IMR-90 (cell line): Measurements from ENCODE around the gene MAP1LC3B. TPM values are rescaled to one million over a fixed set of nuclear protein-coding genes. Genes with fewer than 3 reads are reported as not detected.

Experiments
- ATAC-seq: fragments of 200-7000 bp; cut with Tn5 transposase; 2 replicates; pipeline ENCODE4 v1.9.1; 2020; ENCODE audit warnings: low read depth, mild to moderate bottlenecking, moderate library complexity
- BruUV-seq: library from RNA; stranded (reverse); fragments of 400-500 nt; replicated peaks from 2 replicates; lab custom pipeline; 2021; lab: Mats Ljungman, UMichigan
- CTCF ChIA-PET: fragments of 300-600 bp; formaldehyde crosslinking; extraction: SDS; loops from one replicate; lab custom pipeline; 2021; ENCODE audit warnings: antibody characterized with exemption; lab: Yijun Ruan, JAX
- POLR2A ChIA-PET: fragments of 300-600 bp; sonication (Branson Sonifier 250); formaldehyde crosslinking; loops from one replicate; lab custom pipeline; 2022; ENCODE audit warnings: antibody characterized with exemption; ENCODE audit not compliant: unreplicated experiment; lab: Charles Lee
- DNase-seq: peaks from one replicate; pipeline ENCODE4 v3.0.0; 2013
- H2AFZ ChIP-seq: replicated peaks from 2 replicates; pipeline ENCODE3; 2013; ENCODE audit warnings: low read length, mild to moderate bottlenecking; ENCODE audit not compliant: poor library complexity
- H2AK5ac ChIP-seq: 2 replicates; pipeline ENCODE4 v1.6.1; 2013; ENCODE audit warnings: low read depth, low read length, inconsistent platforms
- H2AK9ac ChIP-seq: replicated peaks from 2 replicates; pipeline ENCODE3; 2013; ENCODE audit warnings: mild to moderate bottlenecking, low read depth, low read length, moderate library complexity; ENCODE audit not compliant: poor library complexity
- H2BK120ac ChIP-seq: 2 replicates; pipeline ENCODE4 v1.6.1; 2013; ENCODE audit warnings: low read depth, low read length, inconsistent platforms
- H2BK15ac ChIP-seq: 3 replicates; pipeline ENCODE4 v1.6.1; 2013; ENCODE audit warnings: low read depth, low read length, inconsistent platforms
- H2BK20ac ChIP-seq: 2 replicates; pipeline ENCODE4 v1.6.1; 2013; ENCODE audit warnings: low read depth, mild to moderate bottlenecking, inconsistent platforms, low read length, moderate library complexity
- H2BK5ac ChIP-seq: 2 replicates; pipeline ENCODE4 v1.6.1; 2013; ENCODE audit warnings: mild to moderate bottlenecking, low read depth, low read length, inconsistent platforms; ENCODE audit not compliant: poor library complexity, severe bottlenecking
- H3K14ac ChIP-seq: replicated peaks from 2 replicates; pipeline ENCODE4 v1.6.1; 2013; ENCODE audit warnings: low read depth, low read length, inconsistent platforms
- H3K18ac ChIP-seq: 2 replicates; pipeline ENCODE4 v1.6.1; 2013; ENCODE audit warnings: low read depth, low read length, control low read depth
- H3K23ac ChIP-seq: 2 replicates; pipeline ENCODE4 v1.6.1; 2013; ENCODE audit warnings: low read depth, low read length, inconsistent platforms
- H3K27ac ChIP-seq: 2 replicates; pipeline ENCODE4 v1.5.1; 2013; ENCODE audit warnings: mild to moderate bottlenecking, control low read depth, low read length; ENCODE audit not compliant: insufficient read depth
- H3K27me3 ChIP-seq: 2 replicates; pipeline ENCODE4 v1.6.1; 2013; ENCODE audit warnings: low read length; ENCODE audit not compliant: control insufficient read depth, insufficient read depth
- H3K36me3 ChIP-seq: 2 replicates; pipeline ENCODE4 v1.6.1; 2013; ENCODE audit warnings: low read length, mixed read lengths; ENCODE audit not compliant: control insufficient read depth, insufficient read depth
- H3K4ac ChIP-seq: 2 replicates; pipeline ENCODE4 v1.6.1; 2013; ENCODE audit warnings: low read depth, low read length, inconsistent platforms
- H3K4me1 ChIP-seq: 2 replicates; pipeline ENCODE4 v1.6.1; 2013; ENCODE audit warnings: low read length, mixed read lengths; ENCODE audit not compliant: control insufficient read depth, insufficient read depth
- H3K4me2 ChIP-seq: 2 replicates; pipeline ENCODE4 v1.6.1; 2013; ENCODE audit warnings: low read depth, mild to moderate bottlenecking, control low read depth, low read length, moderate library complexity
- H3K4me3 ChIP-seq: 2 replicates; pipeline ENCODE4 v1.5.1; 2013; ENCODE audit warnings: low read depth, mild to moderate bottlenecking, control low read depth, low read length, moderate library complexity; ENCODE audit not compliant: insufficient read depth
- H3K56ac ChIP-seq: 2 replicates; pipeline ENCODE4 v1.6.1; 2013; ENCODE audit warnings: low read length, inconsistent platforms; ENCODE audit not compliant: insufficient read depth; ENCODE audit errors: extremely low read depth
- H3K79me1 ChIP-seq, 2 experiments: 2 replicates each; pipeline ENCODE4 v1.6.1; 2013; ENCODE audit warnings: low read length in 2 of 2, inconsistent platforms in 1 of 2, low read depth in 1 of 2
- H3K9ac ChIP-seq: 2 replicates; pipeline ENCODE4 v1.6.1; 2013; ENCODE audit warnings: low read depth, low read length, control low read depth
- H3K9me1 ChIP-seq: 2 replicates; pipeline ENCODE4 v1.6.1; 2013; ENCODE audit warnings: low read length, inconsistent platforms; ENCODE audit not compliant: insufficient read depth
- H3K9me3 ChIP-seq: 2 replicates; pipeline ENCODE4 v1.6.1; 2013; ENCODE audit warnings: low read length; ENCODE audit not compliant: control insufficient read depth, insufficient read depth
- H4K20me1 ChIP-seq: 2 replicates; pipeline ENCODE4 v1.6.1; 2013; ENCODE audit warnings: low read length, inconsistent platforms; ENCODE audit not compliant: insufficient read depth
- H4K5ac ChIP-seq: 2 replicates; pipeline ENCODE4 v1.6.1; 2013; ENCODE audit warnings: mild to moderate bottlenecking, low read depth, low read length, control low read depth
- H4K8ac ChIP-seq, 2 experiments: 2 replicates each; pipeline ENCODE4 v1.6.1; 2013; ENCODE audit warnings: low read depth in 2 of 2, low read length in 2 of 2, control low read depth in 1 of 2, inconsistent platforms in 1 of 2
- H4K91ac ChIP-seq: 2 replicates; pipeline ENCODE4 v1.6.1; 2013; ENCODE audit warnings: low read depth, low read length, inconsistent platforms; ENCODE audit not compliant: insufficient read depth
- BHLHE40 ChIP-seq: fragments of 150-350 bp; IDR thresholded peaks from 2 replicates; pipeline ENCODE4 v1.6.1; 2016; ENCODE audit warnings: mild to moderate bottlenecking, low read depth, low read length
- CEBPB ChIP-seq: IDR thresholded peaks from 2 replicates; pipeline ENCODE4 v1.6.1; 2012; ENCODE audit warnings: low read depth, low read length, improper control_type of control experiment
- CHD1 ChIP-seq: IDR thresholded peaks from 2 replicates; pipeline ENCODE4 v1.6.1; 2012; ENCODE audit warnings: low read depth, low read length, improper control_type of control experiment
- CTCF ChIP-seq: conservative IDR thresholded peaks from 2 replicates; pipeline ENCODE4 v1.5.1; 2012; ENCODE audit warnings: mild to moderate bottlenecking, low read depth, low read length, improper control_type of control experiment
- FOS ChIP-seq: fragments of 150-350 bp; IDR thresholded peaks from 2 replicates; pipeline ENCODE4 v1.6.1; 2016; ENCODE audit warnings: low read depth, low read length
- MAFK ChIP-seq: IDR thresholded peaks from 2 replicates; pipeline ENCODE4 v1.6.1; 2012; ENCODE audit warnings: low read depth, low read length, improper control_type of control experiment
- MAZ ChIP-seq: IDR thresholded peaks from 2 replicates; pipeline ENCODE4 v1.6.1; 2012; ENCODE audit warnings: low read depth, mild to moderate bottlenecking, low read length, improper control_type of control experiment, moderate library complexity, borderline replicate concordance
- MXI1 ChIP-seq: IDR thresholded peaks from 2 replicates; pipeline ENCODE4 v1.6.1; 2012; ENCODE audit warnings: low read depth, mild to moderate bottlenecking, low read length, moderate library complexity, borderline replicate concordance
- NFE2L2 ChIP-seq: fragments of 150-350 bp; IDR thresholded peaks from 2 replicates; pipeline ENCODE4 v1.6.1; 2016; ENCODE audit warnings: low read depth, mild to moderate bottlenecking, low read length
- POLR2A ChIP-seq: IDR thresholded peaks from 2 replicates; pipeline ENCODE4 v1.6.1; 2012; ENCODE audit warnings: mild to moderate bottlenecking, low read depth, low read length
- RAD21 ChIP-seq: IDR thresholded peaks from 2 replicates; pipeline ENCODE4 v1.6.1; 2012; ENCODE audit warnings: low read length, improper control_type of control experiment
- RCOR1 ChIP-seq: IDR thresholded peaks from 2 replicates; pipeline ENCODE4 v1.6.1; 2012; ENCODE audit warnings: mild to moderate bottlenecking, low read length, improper control_type of control experiment; ENCODE audit not compliant: insufficient replicate concordance
- RFX5 ChIP-seq: IDR thresholded peaks from 2 replicates; pipeline ENCODE4 v1.8.0; 2012; ENCODE audit warnings: low read depth, mild to moderate bottlenecking, low read length, moderate library complexity
- SMC3 ChIP-seq: fragments of 150-350 bp; IDR thresholded peaks from 2 replicates; pipeline ENCODE4 v1.6.1; 2016; ENCODE audit warnings: low read depth, mild to moderate bottlenecking, antibody characterized with exemption, low read length, moderate library complexity
- WGBS, 2 experiments: methylation state at CpG; one replicate each; pipeline versions ENCODE4 v1.1.5 to v1.1.7; 2013; ENCODE audit warnings: missing lambda C conversion rate in 2 of 2; ENCODE audit not compliant: insufficient read length in 1 of 2; ENCODE audit errors: extremely low coverage in 2 of 2; 5-methylcytosine and 5-hydroxymethylcytosine counted together
- dilution Hi-C: fragments of 300-500 bp; cut with HindIII; formaldehyde crosslinking; loops from one replicate; pipeline ENCODE4 v1.14.3; 2018; ENCODE audit warnings: low sequenced_read_pairs; ENCODE audit not compliant: unreplicated experiment
- in situ Hi-C: fragments of 300-500 bp; cut with MboI; formaldehyde crosslinking; loops from 3 replicates; pipeline ENCODE4 v1.14.3; 2019; ENCODE audit warnings: low sequenced_read_pairs, inconsistent platforms, mixed read lengths
- intact Hi-C: fragments of 100-400 bp; cut with micrococcal nuclease; formaldehyde crosslinking; loops from 2 replicates; pipeline ENCODE4 v1.10.0; 2022
- polyA plus RNA-seq, 3 experiments: library from polyadenylated mRNA; depleted of rRNA; stranded (reverse); fragments of >200 nt; gene quantifications; 2 replicates each; pipeline ENCODE4 v1.2.3, GENCODE V29; 2012; ENCODE audit warnings: low replicate concordance in 1 of 3
- total RNA-seq: library from RNA; depleted of rRNA; stranded (reverse); fragments of >200 nt; gene quantifications from 2 replicates; pipeline ENCODE4 v1.2.3, GENCODE V29; 2012
- TF ChIP-seq, protein P1 (sequence below): fragments of 150-350 bp; IDR thresholded peaks from 2 replicates; pipeline ENCODE4 v1.6.1; 2016; ENCODE audit warnings: low read depth, mild to moderate bottlenecking, low read length, moderate library complexity, borderline replicate concordance
- TF ChIP-seq, protein P2 (sequence below): fragments of 150-350 bp; IDR thresholded peaks from 2 replicates; pipeline ENCODE4 v1.6.1; 2017; ENCODE audit warnings: mild to moderate bottlenecking, antibody characterized with exemption, low read length, low read depth

Gene MAP1LC3B
- total and polyA plus RNA-seq, 2 of the 4 experiments (the other 2 are of a cell fraction) = 23.5 to 57.7 TPM

DNA sequence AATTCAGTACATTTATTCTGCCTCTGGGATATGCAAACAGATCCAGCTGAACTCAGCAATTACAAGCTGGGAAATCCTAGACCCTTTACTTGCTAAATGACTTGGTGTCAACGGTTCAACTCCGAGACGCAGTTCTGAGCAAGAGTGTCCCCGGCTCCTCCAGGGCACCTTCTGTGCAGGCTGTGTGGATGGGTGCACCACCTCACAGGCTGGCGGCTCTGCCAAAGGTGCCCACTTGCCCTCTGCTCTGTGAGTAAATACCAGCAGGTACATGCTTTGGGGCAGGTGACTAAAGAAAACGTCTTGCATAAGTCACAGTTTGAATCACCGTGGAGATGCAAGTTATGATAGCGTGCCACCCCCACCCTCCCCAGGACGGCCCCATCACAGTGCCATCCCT lies 23.3 kb downstream of the MAP1LC3B start:
- Histone ChIP-seq H3K79me1 (peaks cover 0 to 5% of the 10 kb centered on the region in 2 experiments; a peak in 2 of 4 replicates), H3K9me1 (no peaks in the 10 kb centered on the region), H3K18ac (no peak overlapping the region), H2BK120ac (no peak overlapping the region), H2BK5ac (no peak overlapping the region), H3K56ac (no peak overlapping the region), H3K36me3 (peaks cover 57% of the 10 kb centered on the region), H3K4me3 (no peak overlapping the region), H2AFZ (no peak overlapping the region), H2AK9ac (no peak overlapping the region), H3K4me1 (no peaks in the 10 kb centered on the region), H3K4ac (no peak overlapping the region), H3K4me2 (no peak overlapping the region), H3K9ac (no peak overlapping the region), H2BK20ac (no peak overlapping the region), H3K9me3 (no peaks in the 10 kb centered on the region), H2AK5ac (no peak overlapping the region), H4K91ac (no peak overlapping the region), H3K27ac (no peak overlapping the region), H2BK15ac (no peak overlapping the region), H4K20me1 (peaks cover 13% of the 10 kb centered on the region), H4K5ac (no peak overlapping the region), H3K14ac (no peak overlapping the region), H3K27me3 (no peaks in the 10 kb centered on the region), H4K8ac (no peak overlapping the region), H3K23ac (no peak overlapping the region)
- DNase-seq (no peak), ATAC-seq (no peak)
- no CpG with 5 or more reads among the region's 9 CpGs for WGBS, 2 experiments
- TF ChIP-seq MAFK (no peak), CHD1 (no peak), SMC3 (no peak), FOS (no peak), RAD21 (no peak), CTCF (no peak), CEBPB (no peak), MXI1 (no peak), BHLHE40 (no peak), RCOR1 (no peak), RFX5 (no peak), NFE2L2 (no peak), POLR2A (no peak), MAZ (no peak)
- TF ChIP-seq, protein P1, sequence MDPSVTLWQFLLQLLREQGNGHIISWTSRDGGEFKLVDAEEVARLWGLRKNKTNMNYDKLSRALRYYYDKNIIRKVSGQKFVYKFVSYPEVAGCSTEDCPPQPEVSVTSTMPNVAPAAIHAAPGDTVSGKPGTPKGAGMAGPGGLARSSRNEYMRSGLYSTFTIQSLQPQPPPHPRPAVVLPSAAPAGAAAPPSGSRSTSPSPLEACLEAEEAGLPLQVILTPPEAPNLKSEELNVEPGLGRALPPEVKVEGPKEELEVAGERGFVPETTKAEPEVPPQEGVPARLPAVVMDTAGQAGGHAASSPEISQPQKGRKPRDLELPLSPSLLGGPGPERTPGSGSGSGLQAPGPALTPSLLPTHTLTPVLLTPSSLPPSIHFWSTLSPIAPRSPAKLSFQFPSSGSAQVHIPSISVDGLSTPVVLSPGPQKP = no peak
- TF ChIP-seq, protein P2, sequence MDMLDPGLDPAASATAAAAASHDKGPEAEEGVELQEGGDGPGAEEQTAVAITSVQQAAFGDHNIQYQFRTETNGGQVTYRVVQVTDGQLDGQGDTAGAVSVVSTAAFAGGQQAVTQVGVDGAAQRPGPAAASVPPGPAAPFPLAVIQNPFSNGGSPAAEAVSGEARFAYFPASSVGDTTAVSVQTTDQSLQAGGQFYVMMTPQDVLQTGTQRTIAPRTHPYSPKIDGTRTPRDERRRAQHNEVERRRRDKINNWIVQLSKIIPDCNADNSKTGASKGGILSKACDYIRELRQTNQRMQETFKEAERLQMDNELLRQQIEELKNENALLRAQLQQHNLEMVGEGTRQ = no peak
- BruUV-seq = no TSS peak
- ChIA-PET POLR2A (no interaction called here), CTCF (interaction anchor here (2.1 kb wide), 1 partner anchor 156 kb away, joined by 10 read pairs; no protein-coding TSS in a partner anchor)
- intact Hi-C loops (loop anchor here (5.0 kb wide), 1 partner anchor 352 kb away; the partner anchor contains the start of gene KLHDC4), in situ Hi-C loops (loop anchor here (5.0 to 25.0 kb wide), 2 partner anchors 222 to 347 kb away; partner anchors contain the start of gene KLHDC4), dilution Hi-C loops (no loop called here)
